Measurements from ENCODE around the gene GDPD1.
"Not testable (repeated sequence)": the region's sequence is repeated elsewhere in the genome, so short reads cannot be mapped to it uniquely, and the experiment has no call there.

Gene GDPD1

GRCh38 chr17:59311051-59311468 lies 90.7 kb downstream of the GDPD1 start:
- no peak overlapping the region for H3K4me3 ChIP-seq (ENCODE audit: low read length)
- DNase-seq (ENCODE audit: low read depth): no peak
- peak; percentile 73 for TF ChIP-seq CTCF (conservative IDR thresholded peaks at IDR 0.05; ENCODE audit: low read depth, low read length)

- DNase-seq (ENCODE audit: low read depth); H3K4me3 ChIP-seq (ENCODE audit: low read length): not testable (repeated sequence)
Observed at GRCh38 chr17:59311521-59311920, 91.2 kb downstream of the GDPD1 start.

GRCh38 chr17:59315866-59316265 lies 95.6 kb downstream of the GDPD1 start:
- DNase-seq (ENCODE audit: low read depth): no peak
- H3K4me3 ChIP-seq (ENCODE audit: low read length): no peak overlapping the region
- TF ChIP-seq CTCF (conservative IDR thresholded peaks at IDR 0.05; ENCODE audit: low read depth, low read length): no peak

All from retinal pigment epithelial cell (primary cell).